ENCODE results near the gene PHF21A.
"Not testable (repeated sequence)": the region's sequence is repeated elsewhere in the genome, so short reads cannot be mapped to it uniquely, and the experiment has no call there.

PHF21A gene

GRCh38 chr11:45920531-45921477 lies 200.4 kb downstream of the PHF21A start:
- no peak for DNase-seq (ENCODE audit: low read depth)

DNA sequence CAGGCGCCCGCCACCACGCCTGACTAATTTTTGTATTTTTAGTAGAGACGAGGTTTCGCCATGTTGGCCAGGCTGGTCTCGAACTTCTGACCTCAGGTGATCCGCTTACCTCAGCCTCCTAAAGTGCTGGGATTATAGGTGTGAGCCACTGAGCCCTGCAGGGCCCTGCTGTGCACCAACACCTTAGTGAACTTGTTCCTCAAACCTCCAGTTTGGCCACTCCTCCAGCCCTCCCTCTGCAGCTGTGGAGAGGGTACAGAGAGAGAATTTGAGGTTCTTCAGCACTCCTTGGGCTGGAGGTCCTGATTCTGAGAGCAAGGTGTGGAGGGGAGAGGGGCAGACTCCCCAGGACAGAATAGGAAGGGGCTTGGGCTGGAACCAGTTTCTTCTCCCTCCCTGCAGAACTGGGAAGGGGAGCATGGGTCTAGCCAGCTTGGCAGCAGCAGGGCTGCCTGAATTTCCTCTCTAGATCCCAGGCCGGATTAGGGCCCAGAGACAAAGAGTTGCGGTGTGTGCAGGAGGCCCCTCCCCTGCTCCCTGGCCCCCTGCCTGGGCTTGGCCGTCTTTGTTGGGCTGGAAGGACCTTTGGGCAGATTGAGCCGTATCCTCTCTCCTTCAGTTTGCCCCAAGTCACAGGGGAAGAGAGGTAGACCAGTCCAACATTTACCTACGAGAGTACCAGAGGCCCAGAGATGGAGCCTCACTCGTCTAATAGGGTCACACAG lies 201.3 kb downstream of the PHF21A start:
- DNase-seq (ENCODE audit: low read depth): no peak

DNA sequence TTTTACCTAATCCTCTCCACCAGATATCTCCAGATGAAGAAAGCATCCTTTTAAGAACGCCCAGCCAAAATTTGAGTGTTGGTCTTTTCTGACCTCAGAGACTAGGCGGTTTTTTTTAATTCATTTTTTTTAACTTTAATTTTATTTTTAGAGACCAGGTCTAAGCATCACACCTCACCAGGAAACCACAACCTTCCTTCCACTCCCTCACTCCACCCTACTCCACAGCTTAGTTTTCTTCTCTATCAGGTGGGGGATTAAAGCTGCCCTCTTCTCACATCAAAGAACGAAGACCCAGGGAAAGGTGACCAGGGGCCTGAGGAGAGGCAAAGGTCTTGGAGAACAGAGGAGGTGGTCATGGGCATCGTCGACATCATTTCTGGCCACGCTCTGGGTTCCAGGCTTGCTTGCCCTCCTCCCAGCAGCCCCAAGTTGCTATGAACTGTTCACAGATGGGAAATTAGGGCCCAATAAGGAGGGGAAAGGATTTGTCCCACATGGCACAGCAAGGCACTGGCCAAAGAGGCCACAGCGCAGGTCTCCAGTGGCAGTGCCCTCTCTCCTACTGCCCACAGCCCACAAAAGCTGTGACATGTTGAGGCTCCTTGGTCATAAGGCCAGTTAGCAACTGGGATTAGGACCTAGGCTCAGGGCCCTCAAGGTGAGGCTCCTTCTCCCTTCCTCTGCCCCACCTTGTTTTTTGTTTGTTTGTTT lies 202.1 kb downstream of the PHF21A start:
- DNase-seq (ENCODE audit: low read depth): no peak

DNA sequence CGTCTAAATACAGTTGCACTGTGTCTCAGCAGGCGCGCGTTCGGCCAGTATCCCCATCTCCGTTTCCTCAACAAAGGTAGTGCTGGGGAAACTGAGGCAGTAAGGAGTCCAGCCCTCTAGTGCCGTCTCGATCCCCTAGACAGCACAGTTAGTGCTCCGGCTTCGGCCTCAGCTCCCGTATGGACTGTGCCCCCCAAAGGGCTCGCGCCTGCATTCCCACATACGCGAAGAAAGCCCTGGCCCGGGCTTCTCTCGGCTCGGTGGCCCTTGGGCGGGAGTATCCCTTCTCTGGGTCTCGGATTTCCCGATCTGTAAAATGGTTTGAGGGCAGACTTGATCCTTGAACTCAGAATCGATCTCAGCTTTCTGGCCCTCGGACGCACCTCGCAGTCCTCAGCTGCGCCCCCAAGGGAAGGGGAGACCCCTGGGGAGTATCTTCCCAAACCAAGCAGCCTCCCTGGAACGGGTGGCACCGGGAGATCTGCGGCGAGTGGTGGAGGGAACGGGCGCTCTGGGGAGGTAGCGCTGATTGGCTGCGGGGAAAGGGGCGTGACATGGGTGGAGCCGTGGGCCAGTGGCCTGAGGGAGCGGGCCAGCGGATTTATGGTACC lies 202.8 kb downstream of the PHF21A start:
- DNase-seq (ENCODE audit: low read depth): no peak

DNA sequence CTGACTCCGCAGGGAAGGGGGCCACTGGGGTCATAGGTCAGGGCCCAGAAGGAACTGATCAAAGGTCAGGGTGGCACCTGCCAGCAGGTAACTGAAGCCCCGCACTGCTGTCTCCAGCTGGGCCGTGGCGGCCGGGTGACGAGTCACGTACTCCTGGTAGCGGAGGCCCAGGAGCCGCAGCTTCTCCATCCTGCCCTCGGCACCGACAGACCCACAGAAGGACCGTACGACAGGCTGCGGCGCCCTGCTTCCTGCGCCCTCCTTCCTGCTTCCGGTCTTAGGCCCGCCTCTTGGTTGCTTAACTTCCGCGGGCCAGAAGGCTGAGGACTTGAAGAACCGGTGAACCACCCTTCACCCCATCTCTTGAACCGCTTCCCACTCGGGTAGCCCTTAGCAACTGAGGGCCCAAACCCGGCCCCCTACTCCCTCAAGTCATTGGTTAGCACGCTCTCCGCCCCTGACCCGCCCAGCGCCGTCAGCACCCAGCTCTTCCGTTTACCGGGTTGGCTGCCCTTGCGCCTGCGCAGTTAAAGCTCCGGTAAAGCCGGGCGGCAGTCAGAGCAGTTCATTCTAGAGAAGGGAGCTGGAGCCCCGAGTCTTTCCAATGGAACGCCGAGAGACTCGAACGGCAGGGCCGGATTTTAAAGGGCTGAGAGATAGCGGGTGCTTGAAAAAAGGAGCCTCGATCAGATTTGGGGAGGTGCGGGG lies 203.5 kb downstream of the PHF21A start, which contains the start of gene PEX16:
PEX16 (minus strand) TSS at position 255 of the 708 bp plus-strand sequence; CDS start at position 189, 66 bp downstream.
- DNase-seq (ENCODE audit: low read depth): peak; percentile 99

- DNase-seq (ENCODE audit: low read depth): no peak
Observed at GRCh38 chr11:45917286-45917622, 204.0 kb downstream of the PHF21A start.

GRCh38 chr11:45915446-45915845 lies 205.8 kb downstream of the PHF21A start:
- no peak for DNase-seq (ENCODE audit: low read depth)

- no peak for DNase-seq (ENCODE audit: low read depth)
Observed at GRCh38 chr11:45913942-45914635, 207.2 kb downstream of the PHF21A start.

GRCh38 chr11:45913514-45913913 lies 207.7 kb downstream of the PHF21A start:
- no peak for DNase-seq (ENCODE audit: low read depth)

- DNase-seq (ENCODE audit: low read depth): no peak
Observed at GRCh38 chr11:45910623-45911022, 210.6 kb downstream of the PHF21A start.

GRCh38 chr11:45909594-45910475 lies 211.4 kb downstream of the PHF21A start:
- no peak for DNase-seq (ENCODE audit: low read depth)

- DNase-seq (ENCODE audit: low read depth): no peak
Observed at GRCh38 chr11:45907911-45908370, 213.3 kb downstream of the PHF21A start.

- no peak for DNase-seq (ENCODE audit: low read depth)
Observed at GRCh38 chr11:45906965-45907611, 214.2 kb downstream of the PHF21A start, which contains the start of gene FREY1. Gene FREY1 (minus strand): TSS chr11:45907271. CDS start chr11:45907245, 26 bp downstream.

GRCh38 chr11:45906096-45906682 lies 215.1 kb downstream of the PHF21A start:
- DNase-seq (ENCODE audit: low read depth): no peak

- not testable (repeated sequence) for DNase-seq (ENCODE audit: low read depth)
Observed at GRCh38 chr11:45905576-45905975, 215.7 kb downstream of the PHF21A start.

- no peak for DNase-seq (ENCODE audit: low read depth)
Observed at GRCh38 chr11:45905095-45905494, 216.2 kb downstream of the PHF21A start.

DNA sequence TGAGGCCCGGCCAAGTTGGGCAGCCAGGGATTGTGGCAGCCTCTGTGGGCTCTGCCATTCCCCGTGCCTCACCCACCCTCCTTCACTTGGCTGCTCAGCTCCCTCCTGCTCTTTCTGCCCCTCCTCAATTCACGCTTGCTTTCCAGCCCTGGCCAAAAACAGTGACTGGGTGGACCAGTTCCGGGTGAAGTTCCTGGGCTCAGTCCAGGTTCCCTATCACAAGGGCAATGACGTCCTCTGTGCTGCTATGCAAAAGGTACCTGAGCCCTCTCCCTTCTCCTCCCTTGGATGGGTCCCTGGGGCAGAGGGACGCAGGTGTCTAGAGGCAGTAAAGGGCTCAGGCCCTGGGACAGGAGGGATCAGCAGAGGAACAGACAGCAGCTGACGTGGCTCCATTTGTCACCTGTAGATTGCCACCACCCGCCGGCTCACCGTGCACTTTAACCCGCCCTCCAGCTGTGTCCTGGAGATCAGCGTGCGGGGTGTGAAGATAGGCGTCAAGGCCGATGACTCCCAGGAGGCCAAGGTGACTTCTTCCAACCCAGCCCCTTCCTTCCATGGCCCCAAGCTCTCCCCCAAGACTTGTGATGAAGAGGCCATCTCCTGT lies 216.8 kb downstream of the PHF21A start:
- DNase-seq (ENCODE audit: low read depth): no peak
